HepG2 (cell line): ENCODE results near the gene OR2AT4.

Experiments
- CHD2 ChIP-seq: IDR thresholded peaks from 2 replicates; pipeline ENCODE4 v1.6.1; 2011; ENCODE audit warnings: low read depth, low read length, improper control_type of control experiment
- DNMT1 ChIP-seq: sonication (generic); formaldehyde crosslinking; IDR thresholded peaks from 2 replicates; pipeline ENCODE4 v1.5.1; 2020; ENCODE audit warnings: mild to moderate bottlenecking, missing genetic modification reagents
- EED ChIP-seq: sonication (generic); formaldehyde crosslinking; IDR thresholded peaks from 2 replicates; pipeline ENCODE4 v1.5.0; 2020; ENCODE audit warnings: mild to moderate bottlenecking, missing genetic modification reagents
- ELK4 ChIP-seq: sonication (generic); formaldehyde crosslinking; IDR thresholded peaks from 2 replicates; pipeline ENCODE4 v1.9.0; 2021; ENCODE audit warnings: missing genetic modification reagents, borderline replicate concordance
- HBP1 ChIP-seq: IDR thresholded peaks from 2 replicates; pipeline ENCODE4 v1.6.1; 2016; ENCODE audit warnings: low read depth, control low read depth
- HNRNPUL1 ChIP-seq: fragments of 200-400 bp; formaldehyde crosslinking; IDR thresholded peaks from 2 replicates; pipeline ENCODE4 v1.6.1; 2017; ENCODE audit warnings: low read depth, mild to moderate bottlenecking, low read length, moderate library complexity
- NFYB ChIP-seq: sonication (generic); formaldehyde crosslinking; IDR thresholded peaks from 2 replicates; pipeline ENCODE4 v1.4.0; 2020; ENCODE audit warnings: missing genetic modification reagents
- PAX8 ChIP-seq: sonication (generic); formaldehyde crosslinking; IDR thresholded peaks from 2 replicates; pipeline ENCODE4 v1.8.0; 2022; ENCODE audit warnings: mild to moderate bottlenecking, missing genetic modification reagents, borderline replicate concordance
- ZFP1 ChIP-seq: IDR thresholded peaks from 2 replicates; pipeline ENCODE4 v1.6.1; 2016
- ZKSCAN1 ChIP-seq: fragments of 150-350 bp; IDR thresholded peaks from 2 replicates; pipeline ENCODE4 v1.6.1; 2014; ENCODE audit warnings: low read length
- ZNF124 ChIP-seq: sonication (generic); formaldehyde crosslinking; IDR thresholded peaks from 2 replicates; pipeline ENCODE4 v1.4.0; 2020; ENCODE audit warnings: missing genetic modification reagents
- ZNF34 ChIP-seq: sonication (generic); formaldehyde crosslinking; IDR thresholded peaks from 2 replicates; pipeline ENCODE4 v1.4.0; 2020; ENCODE audit warnings: mild to moderate bottlenecking, missing genetic modification reagents, borderline replicate concordance
- TF ChIP-seq, protein P1 (sequence below): sonication (generic); formaldehyde crosslinking; IDR thresholded peaks from 2 replicates; pipeline ENCODE4 v1.5.0; 2020; ENCODE audit warnings: mild to moderate bottlenecking, missing genetic modification reagents, moderate library complexity

- TF ChIP-seq EED (CRISPR knock-in tag) (no peak), HNRNPUL1 (no peak), ZFP1 (no peak), CHD2 (no peak), NFYB (CRISPR knock-in tag) (no peak), ZKSCAN1 (no peak), ZNF34 (CRISPR knock-in tag) (no peak), ZNF124 (CRISPR knock-in tag) (no peak), PAX8 (no peak), HBP1 (CRISPR knock-in tag) (no peak), ELK4 (CRISPR knock-in tag) (no peak), DNMT1 (no peak)
- TF ChIP-seq, protein P1, sequence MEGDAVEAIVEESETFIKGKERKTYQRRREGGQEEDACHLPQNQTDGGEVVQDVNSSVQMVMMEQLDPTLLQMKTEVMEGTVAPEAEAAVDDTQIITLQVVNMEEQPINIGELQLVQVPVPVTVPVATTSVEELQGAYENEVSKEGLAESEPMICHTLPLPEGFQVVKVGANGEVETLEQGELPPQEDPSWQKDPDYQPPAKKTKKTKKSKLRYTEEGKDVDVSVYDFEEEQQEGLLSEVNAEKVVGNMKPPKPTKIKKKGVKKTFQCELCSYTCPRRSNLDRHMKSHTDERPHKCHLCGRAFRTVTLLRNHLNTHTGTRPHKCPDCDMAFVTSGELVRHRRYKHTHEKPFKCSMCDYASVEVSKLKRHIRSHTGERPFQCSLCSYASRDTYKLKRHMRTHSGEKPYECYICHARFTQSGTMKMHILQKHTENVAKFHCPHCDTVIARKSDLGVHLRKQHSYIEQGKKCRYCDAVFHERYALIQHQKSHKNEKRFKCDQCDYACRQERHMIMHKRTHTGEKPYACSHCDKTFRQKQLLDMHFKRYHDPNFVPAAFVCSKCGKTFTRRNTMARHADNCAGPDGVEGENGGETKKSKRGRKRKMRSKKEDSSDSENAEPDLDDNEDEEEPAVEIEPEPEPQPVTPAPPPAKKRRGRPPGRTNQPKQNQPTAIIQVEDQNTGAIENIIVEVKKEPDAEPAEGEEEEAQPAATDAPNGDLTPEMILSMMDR (CRISPR knock-in tag): no peak
Observed at GRCh38 chr11:75068993-75069392, 27.7 kb downstream of the OR2AT4 start.
